CD4-positive, alpha-beta T cell treated with Interleukin-12 subunit alpha and Interleukin-12 subunit beta, for 1 hour (primary cell): ENCODE results near the gene SLC38A7.
"Not testable (repeated sequence)": the region's sequence is repeated elsewhere in the genome, so short reads cannot be mapped to it uniquely, and the experiment has no call there.

Experiments
- DNase-seq: peaks from one replicate; pipeline ENCODE4 v3.0.0-alpha.2; 2020

The SLC38A7 gene

GRCh38 chr16:58684354-58685083 is at the start of gene SLC38A7:
SLC38A7 (minus strand) TSS chr16:58684770; CDS start chr16:58680126, 4,644 bp downstream.
- DNase-seq = peak; percentile 77

- DNase-seq = peak; percentile 84
Measured at GRCh38 chr16:58733671-58734458, 49.3 kb upstream of the SLC38A7 start, which contains the start of gene GOT2. GOT2 (minus strand) TSS chr16:58734316; CDS start chr16:58734228, 88 bp downstream.

- no peak for DNase-seq
Measured at GRCh38 chr16:58733248-58733670, 48.7 kb upstream of the SLC38A7 start.

GRCh38 chr16:58732545-58733247 is 48.1 kb upstream of the SLC38A7 start:
- no peak for DNase-seq

- DNase-seq = no peak
Measured at GRCh38 chr16:58730724-58731370, 46.3 kb upstream of the SLC38A7 start.

- no peak for DNase-seq
Measured at GRCh38 chr16:58727796-58728568, 43.4 kb upstream of the SLC38A7 start.

GRCh38 chr16:58727028-58727781 is 42.6 kb upstream of the SLC38A7 start:
- no peak for DNase-seq

GRCh38 chr16:58723109-58723508 is 38.5 kb upstream of the SLC38A7 start:
- no peak for DNase-seq

- DNase-seq = no peak
Measured at GRCh38 chr16:58717994-58718393, 33.4 kb upstream of the SLC38A7 start.

- no peak for DNase-seq
Measured at GRCh38 chr16:58716468-58716867, 31.9 kb upstream of the SLC38A7 start.

GRCh38 chr16:58713742-58714141 is 29.2 kb upstream of the SLC38A7 start:
- DNase-seq = no peak

- DNase-seq = no peak
Measured at GRCh38 chr16:58709333-58709732, 24.8 kb upstream of the SLC38A7 start.

GRCh38 chr16:58699151-58699550 is 14.6 kb upstream of the SLC38A7 start:
- no peak for DNase-seq

GRCh38 chr16:58695368-58695767 is 10.8 kb upstream of the SLC38A7 start:
- DNase-seq = no peak

GRCh38 chr16:58692450-58692849 is 7.9 kb upstream of the SLC38A7 start:
- DNase-seq = no peak

GRCh38 chr16:58686985-58687706 is 2.6 kb upstream of the SLC38A7 start:
- not testable (repeated sequence) for DNase-seq

- DNase-seq = no peak
Measured at GRCh38 chr16:58685084-58685449, 497 bp upstream of the SLC38A7 start.

GRCh38 chr16:58684001-58684353 is 593 bp downstream of the SLC38A7 start:
- no peak for DNase-seq

GRCh38 chr16:58679763-58680162 is 4.8 kb downstream of the SLC38A7 start:
- DNase-seq = no peak

GRCh38 chr16:58678716-58679115 is 5.9 kb downstream of the SLC38A7 start:
- no peak for DNase-seq

GRCh38 chr16:58678269-58678668 is 6.3 kb downstream of the SLC38A7 start:
- no peak for DNase-seq
